Activated CD8-positive, alpha-beta T cell treated with anti-CD3 and anti-CD28 coated beads for 36 hours (primary cell): ENCODE results near the gene BTBD7. TPM values are rescaled to one million over a fixed set of nuclear protein-coding genes. Genes with fewer than 3 reads are reported as not detected.

Source experiments
- ATAC-seq: fragments of 200-7000 bp; cut with Tn5 transposase; one replicate; pipeline ENCODE4 v1.10.0; 2021; ENCODE audit warnings: mild to moderate bottlenecking, moderate library complexity
- CTCF ChIA-PET: fragments of 350-600 bp; sonication (Branson Sonifier 250); formaldehyde crosslinking; loops from one replicate; lab custom pipeline; 2021; ENCODE audit warnings: antibody characterized with exemption; lab: Charles Lee
- POLR2A ChIA-PET: fragments of 350-600 bp; sonication (Branson Sonifier 250); formaldehyde crosslinking; loops from one replicate; lab custom pipeline; 2021; ENCODE audit warnings: antibody characterized with exemption; lab: Charles Lee
- DNase-seq: peaks from one replicate; pipeline ENCODE4 v3.0.0-alpha.2; 2020
- H3K27ac Mint-ChIP-seq: one replicate; pipeline ENCODE4 v1.8.0; 2021; ENCODE audit warnings: mild to moderate bottlenecking, mixed read lengths
- H3K27me3 Mint-ChIP-seq: one replicate; pipeline ENCODE4 v1.8.0; 2021; ENCODE audit warnings: mixed read lengths
- H3K36me3 Mint-ChIP-seq: one replicate; pipeline ENCODE4 v1.8.0; 2021; ENCODE audit warnings: low read depth, mixed read lengths
- H3K4me1 Mint-ChIP-seq: one replicate; pipeline ENCODE4 v1.8.0; 2021; ENCODE audit warnings: low read depth, mixed read lengths
- H3K4me3 Mint-ChIP-seq: one replicate; pipeline ENCODE4 v1.8.0; 2021; ENCODE audit warnings: mild to moderate bottlenecking, moderate library complexity, mixed read lengths
- H3K9me3 Mint-ChIP-seq: one replicate; pipeline ENCODE4 v1.8.0; 2021; ENCODE audit warnings: mixed read lengths
- CTCF ChIP-seq: fragments of 200-600 bp; IDR thresholded peaks from one replicate; pipeline ENCODE4 v1.8.0; 2022; ENCODE audit warnings: antibody characterized with exemption, mild to moderate bottlenecking
- intact Hi-C: fragments of 100-400 bp; cut with micrococcal nuclease; formaldehyde crosslinking; loops from one replicate; pipeline ENCODE4 v1.10.0; 2022
- total RNA-seq, 2 experiments: library from RNA; stranded (reverse); gene quantifications; one replicate each; pipeline ENCODE4 v1.2.3, GENCODE V29; 2021

The BTBD7 gene
- total RNA-seq, 2 experiments from 2014 or later: 8.7 to 12.6 TPM

DNA sequence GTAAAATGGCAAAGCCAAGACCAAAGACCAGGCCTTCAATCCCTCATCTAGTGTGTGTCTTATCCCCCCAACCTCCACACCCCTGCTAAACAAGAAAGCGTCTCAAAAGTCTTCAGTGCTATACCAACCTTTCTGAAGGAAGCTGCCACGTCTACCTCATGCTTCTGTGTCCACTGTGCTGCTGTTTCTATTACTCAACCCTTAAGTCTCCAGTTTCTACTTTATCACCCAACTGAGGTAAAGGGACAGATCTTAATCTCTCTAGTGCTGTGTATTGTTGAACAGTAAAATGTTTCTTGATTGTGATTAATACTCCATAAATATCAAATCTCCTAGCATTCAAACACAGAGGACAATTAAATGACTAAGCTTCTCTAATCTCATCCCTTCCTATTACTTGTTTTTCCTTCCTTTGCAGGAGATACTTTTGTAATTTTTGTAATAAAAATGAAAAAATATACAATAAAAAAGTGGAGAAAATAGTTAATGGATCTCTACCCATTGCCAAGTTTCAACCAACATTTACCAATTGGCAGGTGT is 23.3 kb downstream of the BTBD7 start:
- peaks cover 17% of the 10 kb centered on the region for H3K4me1 Mint-ChIP-seq
- no peak overlapping the region for H3K4me3 Mint-ChIP-seq
- DNase-seq (no peak), ATAC-seq (no peak)
- no peak overlapping the region for H3K27ac Mint-ChIP-seq
- no peaks in the 10 kb centered on the region for H3K36me3 Mint-ChIP-seq
- no peak for TF ChIP-seq CTCF
- ChIA-PET POLR2A (no interaction called here), CTCF (interaction anchor here (0.8 kb wide), 1 partner anchor 9 kb away, joined by 3 read pairs; no protein-coding TSS in a partner anchor)
- H3K27me3 Mint-ChIP-seq: no peaks in the 10 kb centered on the region
- intact Hi-C loops: no loop called here
- no peaks in the 10 kb centered on the region for H3K9me3 Mint-ChIP-seq

DNA sequence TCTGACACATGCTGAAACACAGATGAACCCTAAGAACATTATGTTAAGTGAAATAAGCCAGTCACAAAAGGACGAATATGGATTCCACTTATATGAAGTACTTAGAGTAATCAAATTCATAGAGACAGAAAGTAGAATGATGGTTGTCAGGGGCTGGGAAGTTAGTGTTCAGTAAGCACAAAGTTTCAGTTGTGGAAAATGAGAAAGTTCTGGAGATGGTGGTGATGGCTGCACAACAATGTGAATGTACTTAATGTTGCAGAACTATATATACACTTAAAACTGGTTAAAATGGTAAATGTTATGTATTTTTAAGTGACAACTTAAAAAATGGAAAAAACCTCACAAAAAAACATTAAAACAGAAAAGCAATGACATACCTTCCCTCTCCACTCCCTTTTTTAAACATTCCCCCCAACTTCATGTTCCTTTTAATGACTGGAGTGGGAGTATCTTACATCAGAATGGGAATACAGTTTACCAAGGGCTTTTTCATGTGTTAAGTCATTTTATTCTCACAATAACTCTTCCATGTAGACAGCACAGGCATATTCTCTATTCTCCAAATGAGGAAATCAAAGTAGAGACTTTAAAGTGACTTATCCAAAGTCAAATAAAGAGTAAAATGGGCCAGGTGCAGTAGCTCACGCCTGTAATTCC is 24.0 kb downstream of the BTBD7 start:
- ATAC-seq (no peak), DNase-seq (no peak)
- ChIA-PET POLR2A (no interaction called here), CTCF (no interaction called here)
- H3K36me3 Mint-ChIP-seq: no peaks in the 10 kb centered on the region
- TF ChIP-seq CTCF: no peak
- no peaks in the 10 kb centered on the region for H3K27me3 Mint-ChIP-seq
- peaks cover 17% of the 10 kb centered on the region for H3K4me1 Mint-ChIP-seq
- H3K4me3 Mint-ChIP-seq: no peak overlapping the region
- no peaks in the 10 kb centered on the region for H3K9me3 Mint-ChIP-seq
- no peak overlapping the region for H3K27ac Mint-ChIP-seq
- intact Hi-C loops: no loop called here

DNA sequence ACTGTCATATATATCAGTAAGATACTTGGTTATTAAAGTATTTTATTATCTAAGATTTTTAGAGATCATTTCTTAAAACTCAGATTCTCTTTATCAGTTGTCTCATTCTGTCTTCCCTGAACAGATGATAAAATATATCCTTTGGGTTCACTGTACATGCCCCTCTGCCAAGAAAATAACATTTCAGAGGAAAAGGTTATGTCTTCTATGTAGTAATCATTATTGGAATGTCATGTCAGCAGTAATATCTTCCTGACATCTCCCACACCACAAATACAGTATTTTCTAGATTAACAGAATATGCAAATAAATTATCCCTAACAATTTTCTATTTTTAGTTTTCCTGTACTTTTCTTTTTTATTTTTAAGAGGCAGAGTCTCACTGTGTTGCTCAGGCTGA is 26.0 kb downstream of the BTBD7 start:
- Mint-ChIP-seq H3K27ac (no peak overlapping the region), H3K4me1 (peaks cover 20% of the 10 kb centered on the region)
- no peak for TF ChIP-seq CTCF

GRCh38 chr14:93305725-93306418 is 27.0 kb downstream of the BTBD7 start:
- ChIA-PET POLR2A (no interaction called here), CTCF (no interaction called here)
- Mint-ChIP-seq H3K27me3 (no peaks in the 10 kb centered on the region), H3K36me3 (no peaks in the 10 kb centered on the region), H3K9me3 (no peaks in the 10 kb centered on the region), H3K27ac (no peak overlapping the region), H3K4me1 (peaks cover 20% of the 10 kb centered on the region), H3K4me3 (no peak overlapping the region)
- no peak for ATAC-seq
- no peak for DNase-seq
- TF ChIP-seq CTCF: no peak
- intact Hi-C loops: no loop called here

More for the DNA sequence above, 26.0 kb downstream of the BTBD7 start:
- no peaks in the 10 kb centered on the region for H3K9me3 Mint-ChIP-seq
- ChIA-PET CTCF (no interaction called here), POLR2A (interaction anchor here (0.8 kb wide), 1 partner anchor 11 kb away, joined by 3 read pairs; no protein-coding TSS in a partner anchor)
- intact Hi-C loops: no loop called here
- no peak for ATAC-seq
- no peak overlapping the region for H3K4me3 Mint-ChIP-seq
- H3K27me3 Mint-ChIP-seq: no peaks in the 10 kb centered on the region
- DNase-seq: no peak
- no peaks in the 10 kb centered on the region for H3K36me3 Mint-ChIP-seq

GRCh38 chr14:93304771-93305170 is 28.1 kb downstream of the BTBD7 start:
- DNase-seq: no peak
- POLR2A ChIA-PET: no interaction called here
- no peak for ATAC-seq
- Mint-ChIP-seq H3K36me3 (no peaks in the 10 kb centered on the region), H3K27ac (no peak overlapping the region), H3K4me1 (peaks cover 22% of the 10 kb centered on the region), H3K9me3 (no peaks in the 10 kb centered on the region), H3K27me3 (no peaks in the 10 kb centered on the region), H3K4me3 (no peak overlapping the region)
- CTCF ChIA-PET: no interaction called here
- no peak for TF ChIP-seq CTCF
- intact Hi-C loops: no loop called here
